Measurements from ENCODE around the gene IL4. TPM values are rescaled to one million over a fixed set of nuclear protein-coding genes. Genes with fewer than 3 reads are reported as not detected.

IL4 gene
- polyA plus RNA-seq, 3 donors = not detected

GRCh38 chr5:132659598-132660493 lies 13.9 kb upstream of the IL4 start:
- Mint-ChIP-seq H3K9me3 (peaks cover 0 to 11% (median 5%) of the 10 kb centered on the region in 7 donors), H3K4me3 (no peak overlapping the region), H3K4me1 (peaks cover 10% of the 10 kb centered on the region), H3K36me3 (peaks cover under 1 to 4% of the 10 kb centered on the region in 2 donors), H3K27me3 (ENCODE audit: low read depth in 3 of 3) (peaks cover 23 to 31% (median 27%) of the 10 kb centered on the region in 3 donors), H3K27ac (no peak overlapping the region)
- Histone ChIP-seq H3K4me2 (replicated peaks; ENCODE audit: extremely low read depth, low read length, poor library complexity, severe bottlenecking) (no peak overlapping the region), H4K20me1 (ENCODE audit: insufficient read depth, low read length) (no peaks in the 10 kb centered on the region), H3K4me1 (ENCODE audit: control insufficient read depth in 1 of 2, insufficient read depth in 2 of 2, low read length in 2 of 2) (peaks cover 7 to 12% of the 10 kb centered on the region in 2 donors), H3K27ac (ENCODE audit: low read depth in 1 of 2, low read length in 2 of 2) (no peak overlapping the region), H3K79me2 (ENCODE audit: insufficient read depth, low read length) (no peaks in the 10 kb centered on the region), H2AFZ (ENCODE audit: insufficient read depth, low read depth, low read length, poor library complexity, severe bottlenecking) (no peak overlapping the region), H3K36me3 (replicated peaks in 1 of 2; ENCODE audit: control insufficient read depth in 1 of 2, insufficient read depth in 2 of 2, low read length in 2 of 2) (no peaks in the 10 kb centered on the region), H3K9ac (ENCODE audit: insufficient read depth, low read length, poor library complexity, severe bottlenecking) (no peak overlapping the region), H3K9me3 (replicated peaks in 1 of 2; ENCODE audit: control insufficient read depth in 1 of 2, insufficient read depth in 1 of 2, low read length in 2 of 2) (peaks cover 0 to 15% of the 10 kb centered on the region in 2 donors), H3K4me3 (replicated peaks in 1 of 3; ENCODE audit: low read depth in 2 of 3, low read length in 3 of 3) (no peak overlapping the region), H3K27me3 (ENCODE audit: control insufficient read depth in 2 of 2, insufficient read depth in 2 of 2, low read length in 2 of 2) (peaks cover 15 to 23% of the 10 kb centered on the region in 2 donors)
- no peak for TF ChIP-seq CTCF (IDR thresholded peaks at IDR 0.05)
- WGBS (ENCODE audit: insufficient coverage) = 95% methylated on average over 15 of the region's 23 CpGs
- intact Hi-C loops (cut with micrococcal nuclease) = no loop called here
- DNase-seq = no peak

- intact Hi-C loops (cut with micrococcal nuclease) = no loop called here
- peaks cover 5% of the 10 kb centered on the region for H3K4me1 Mint-ChIP-seq
Measured at GRCh38 chr5:132661231-132662003, 12.4 kb upstream of the IL4 start.

More at GRCh38 chr5:132661231-132662003, 12.4 kb upstream of the IL4 start:
- Histone ChIP-seq H3K27me3 (ENCODE audit: control insufficient read depth in 2 of 2, insufficient read depth in 2 of 2, low read length in 2 of 2) (peaks cover 4 to 10% of the 10 kb centered on the region in 2 donors), H4K20me1 (ENCODE audit: insufficient read depth, low read length) (no peaks in the 10 kb centered on the region), H3K4me2 (replicated peaks; ENCODE audit: extremely low read depth, low read length, poor library complexity, severe bottlenecking) (no peak overlapping the region), H3K9me3 (replicated peaks in 1 of 2; ENCODE audit: control insufficient read depth in 1 of 2, insufficient read depth in 1 of 2, low read length in 2 of 2) (peaks cover 0 to 4% of the 10 kb centered on the region in 2 donors), H2AFZ (ENCODE audit: insufficient read depth, low read depth, low read length, poor library complexity, severe bottlenecking) (no peak overlapping the region), H3K4me1 (ENCODE audit: control insufficient read depth in 1 of 2, insufficient read depth in 2 of 2, low read length in 2 of 2) (peaks cover 4% of the 10 kb centered on the region in 2 donors), H3K4me3 (replicated peaks in 1 of 3; ENCODE audit: low read depth in 2 of 3, low read length in 3 of 3) (no peak overlapping the region), H3K9ac (ENCODE audit: insufficient read depth, low read length, poor library complexity, severe bottlenecking) (no peak overlapping the region), H3K36me3 (replicated peaks in 1 of 2; ENCODE audit: control insufficient read depth in 1 of 2, insufficient read depth in 2 of 2, low read length in 2 of 2) (no peaks in the 10 kb centered on the region), H3K79me2 (ENCODE audit: insufficient read depth, low read length) (no peaks in the 10 kb centered on the region), H3K27ac (ENCODE audit: low read depth in 1 of 2, low read length in 2 of 2) (no peak overlapping the region)
- H3K27ac Mint-ChIP-seq = no peak overlapping the region
- 92% methylated on average over 7 of the region's 12 CpGs for WGBS (ENCODE audit: insufficient coverage)
- DNase-seq = no peak
- H3K27me3 Mint-ChIP-seq (ENCODE audit: low read depth in 3 of 3) = peaks cover 11 to 17% (median 16%) of the 10 kb centered on the region in 3 donors
- H3K36me3 Mint-ChIP-seq = peaks cover 0 to 4% of the 10 kb centered on the region in 2 donors
- H3K9me3 Mint-ChIP-seq = peaks cover 0 to 7% (median 4%) of the 10 kb centered on the region in 7 donors
- no peak overlapping the region for H3K4me3 Mint-ChIP-seq
- no peak for TF ChIP-seq CTCF (IDR thresholded peaks at IDR 0.05)
